A549 (cell line): ENCODE data around the gene HEBP1. TPM values are rescaled to one million over a fixed set of nuclear protein-coding genes. Genes with fewer than 3 reads are reported as not detected.
A peak's percentile ranks its signal among the peaks of the same experiment; 100 is the strongest.

Experiments used
- ATAC-seq, 2 experiments: fragments of 200-7000 bp in 1 of 2; fragments of >200 bp in 1 of 2; cut with Nextera tagmentation in 1 of 2; cut with Tn5 transposase in 1 of 2; 3 replicates each; pipeline versions ENCODE4 v1.8.0 to v1.9.1; 2018 to 2020; ENCODE audit warnings: mild to moderate bottlenecking in 1 of 2, moderate library complexity in 1 of 2
- CTCF ChIA-PET: fragments of 300-600 bp; sonication (Branson Sonifier 250); formaldehyde crosslinking; extraction: SDS; loops from one replicate; lab custom pipeline; 2021; ENCODE audit warnings: antibody characterized with exemption, inconsistent platforms; lab: Yijun Ruan, JAX
- POLR2A ChIA-PET: fragments of 350-600 bp; formaldehyde crosslinking; extraction: SDS; loops from one replicate; lab custom pipeline; 2021; ENCODE audit warnings: antibody characterized with exemption, inconsistent platforms; lab: Yijun Ruan, JAX
- DNase-seq, 2 experiments: peaks; one replicate each; pipeline versions ENCODE4 v3.0.0 to v3.0.0-alpha.2; 2011 to 2016; ENCODE audit warnings: low read depth in 1 of 2, low spot score in 1 of 2
- FAIRE-seq: peaks from 2 replicates; lab custom pipeline; 2011; peaks lifted over from hg19 to GRCh38; lab: Jason Lieb, UNC
- H3K27ac ChIP-seq, 2 experiments: fragments of >200 bp; sonication (Bioruptor Twin); formaldehyde crosslinking; 3 replicates each; pipeline ENCODE4 v1.5.1; 2016 to 2017
- H3K4me1 ChIP-seq: fragments of >200 bp; sonication (Bioruptor Twin); formaldehyde crosslinking; 3 replicates; pipeline ENCODE4 v1.6.1; 2016
- H3K4me2 ChIP-seq: fragments of >200 bp; sonication (Bioruptor Twin); formaldehyde crosslinking; 3 replicates; pipeline ENCODE4 v1.6.1; 2016
- H3K4me3 ChIP-seq: fragments of >200 bp; sonication (Bioruptor Twin); formaldehyde crosslinking; 3 replicates; pipeline ENCODE4 v1.5.1; 2016
- H3K9me3 ChIP-seq: fragments of >200 bp; sonication (Bioruptor Twin); formaldehyde crosslinking; 3 replicates; pipeline ENCODE4 v1.6.1; 2016
- CBX2 ChIP-seq: fragments of 200-600 bp; sonication (generic); IDR thresholded peaks from 2 replicates; pipeline ENCODE4 v1.6.1; 2016; ENCODE audit warnings: low read depth, mild to moderate bottlenecking, borderline replicate concordance
- EHF ChIP-seq: fragments of 250-450 bp; sonication (Bioruptor Pico); IDR thresholded peaks from 2 replicates; pipeline ENCODE4 v1.5.0; 2020; ENCODE audit warnings: mild to moderate bottlenecking
- EP300 ChIP-seq, 2 experiments: fragments of >200 bp; sonication (Bioruptor Twin); formaldehyde crosslinking; IDR thresholded peaks; 2 replicates in 1 of 2; 3 replicates in 1 of 2; pipeline ENCODE4 v1.6.1; 2016 to 2017
- FOSL2 ChIP-seq, 2 experiments: fragments of 450-650 bp in 1 of 2; fragments of >200 bp in 1 of 2; sonication (Bioruptor Twin) in 1 of 2; formaldehyde crosslinking; IDR thresholded peaks; 2 replicates each; pipeline versions ENCODE4 v1.5.0 to v1.6.1; 2016 to 2020; ENCODE audit warnings: mild to moderate bottlenecking in 1 of 2, moderate library complexity in 1 of 2
- GATA3 ChIP-seq: IDR thresholded peaks from 2 replicates; pipeline ENCODE4 v1.6.1; 2012; ENCODE audit warnings: borderline replicate concordance
- HDAC2 ChIP-seq: fragments of 200-600 bp; sonication (generic); IDR thresholded peaks from 2 replicates; pipeline ENCODE4 v1.6.1; 2016
- JUN ChIP-seq, 2 experiments: fragments of >200 bp; sonication (Bioruptor Twin); formaldehyde crosslinking; IDR thresholded peaks; 2 replicates in 1 of 2; 3 replicates in 1 of 2; pipeline ENCODE4 v1.6.1; 2016 to 2017
- KDM5A ChIP-seq: fragments of 200-600 bp; sonication (generic); IDR thresholded peaks from 2 replicates; pipeline ENCODE4 v1.6.1; 2016; ENCODE audit warnings: antibody characterized with exemption, mild to moderate bottlenecking
- MAFK ChIP-seq: fragments of 450-650 bp; IDR thresholded peaks from 2 replicates; pipeline ENCODE4 v1.6.1; 2014; ENCODE audit not compliant: partially characterized antibody
- MAX ChIP-seq: IDR thresholded peaks from 2 replicates; pipeline ENCODE4 v1.6.1; 2012
- MAZ ChIP-seq: fragments of 150-350 bp; IDR thresholded peaks from 2 replicates; pipeline ENCODE4 v1.6.1; 2014; ENCODE audit warnings: antibody characterized with exemption, low read depth, low read length, borderline replicate concordance
- MYC ChIP-seq: IDR thresholded peaks from 2 replicates; pipeline ENCODE4 v1.6.1; 2012; ENCODE audit warnings: mild to moderate bottlenecking, inconsistent platforms, low read length, improper control_type of control experiment, borderline replicate concordance
- POLR2A ChIP-seq: IDR thresholded peaks from 2 replicates; pipeline ENCODE4 v1.6.1; 2012; ENCODE audit warnings: mild to moderate bottlenecking, low read length
- RARB ChIP-seq: fragments of 250-450 bp; sonication (Bioruptor Pico); IDR thresholded peaks from 2 replicates; pipeline ENCODE4 v1.8.0; 2021; ENCODE audit warnings: mild to moderate bottlenecking, moderate library complexity
- REST ChIP-seq: fragments of 200-600 bp; sonication (generic); IDR thresholded peaks from 2 replicates; pipeline ENCODE4 v1.6.1; 2016; ENCODE audit warnings: antibody characterized with exemption, mild to moderate bottlenecking, moderate library complexity
- TP53 ChIP-seq: fragments of 250-450 bp; sonication (Bioruptor Pico); IDR thresholded peaks from 2 replicates; pipeline ENCODE4 v1.5.0; 2021; ENCODE audit warnings: mild to moderate bottlenecking, moderate library complexity
- ZNF302 ChIP-seq: fragments of 250-450 bp; sonication (Bioruptor Pico); IDR thresholded peaks from 2 replicates; pipeline ENCODE4 v1.9.0; 2021; ENCODE audit warnings: inconsistent platforms, mild to moderate bottlenecking, moderate library complexity
- WGBS: methylation state at CpG from one replicate; pipeline ENCODE4 v1.1.6; 2017; ENCODE audit errors: missing lambda C conversion rate; 5-methylcytosine and 5-hydroxymethylcytosine counted together
- polyA minus RNA-seq: library from RNA; depleted of rRNA, polyadenylated mRNA; stranded (reverse); fragments of >200 nt; gene quantifications from 2 replicates; pipeline ENCODE4 v1.2.3, GENCODE V29; 2011; rRNA and poly(A)+ RNA removed
- polyA plus RNA-seq, 4 experiments: library from polyadenylated mRNA; depleted of rRNA in 3 of 4; stranded (reverse); fragments of >200 nt; fragmentation: RNase III in 1 of 4; extraction: RNeasy Plus Mini Kit Qiagen cat#74134 plus additional on column Dnase treatment in 1 of 4; gene quantifications; 2 replicates in 3 of 4; 3 replicates in 1 of 4; pipeline ENCODE4 v1.2.3, GENCODE V29; 2011 to 2017
- TF ChIP-seq, protein P1 (sequence below): fragments of >200 bp; sonication (Bioruptor Twin); formaldehyde crosslinking; IDR thresholded peaks from 3 replicates; pipeline ENCODE4 v1.6.1; 2016
- TF ChIP-seq, protein P2 (sequence below): IDR thresholded peaks from 2 replicates; pipeline ENCODE4 v1.6.1; 2012; ENCODE audit warnings: low read depth, borderline replicate concordance

HEBP1 gene, protein sequence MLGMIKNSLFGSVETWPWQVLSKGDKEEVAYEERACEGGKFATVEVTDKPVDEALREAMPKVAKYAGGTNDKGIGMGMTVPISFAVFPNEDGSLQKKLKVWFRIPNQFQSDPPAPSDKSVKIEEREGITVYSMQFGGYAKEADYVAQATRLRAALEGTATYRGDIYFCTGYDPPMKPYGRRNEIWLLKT
- polyA plus RNA-seq (2011; rRNA removed) (24.8 and 40.3 TPM in 2 replicates), polyA plus RNA-seq (2017; fragmentation: RNase III; extraction: RNeasy Plus Mini Kit Qiagen cat#74134 plus additional on column Dnase treatment) (47.5 to 49.3 TPM (median 48.9 TPM) in 3 replicates), polyA minus RNA-seq (32.5 and 34.3 TPM in 2 replicates)
- polyA plus RNA-seq (2012; cell fraction: cytosol; rRNA removed) = 31.0 and 31.8 TPM in 2 replicates
- 18.5 and 22.6 TPM in 2 replicates for polyA plus RNA-seq (2012; cell fraction: nucleus; rRNA removed)

DNA sequence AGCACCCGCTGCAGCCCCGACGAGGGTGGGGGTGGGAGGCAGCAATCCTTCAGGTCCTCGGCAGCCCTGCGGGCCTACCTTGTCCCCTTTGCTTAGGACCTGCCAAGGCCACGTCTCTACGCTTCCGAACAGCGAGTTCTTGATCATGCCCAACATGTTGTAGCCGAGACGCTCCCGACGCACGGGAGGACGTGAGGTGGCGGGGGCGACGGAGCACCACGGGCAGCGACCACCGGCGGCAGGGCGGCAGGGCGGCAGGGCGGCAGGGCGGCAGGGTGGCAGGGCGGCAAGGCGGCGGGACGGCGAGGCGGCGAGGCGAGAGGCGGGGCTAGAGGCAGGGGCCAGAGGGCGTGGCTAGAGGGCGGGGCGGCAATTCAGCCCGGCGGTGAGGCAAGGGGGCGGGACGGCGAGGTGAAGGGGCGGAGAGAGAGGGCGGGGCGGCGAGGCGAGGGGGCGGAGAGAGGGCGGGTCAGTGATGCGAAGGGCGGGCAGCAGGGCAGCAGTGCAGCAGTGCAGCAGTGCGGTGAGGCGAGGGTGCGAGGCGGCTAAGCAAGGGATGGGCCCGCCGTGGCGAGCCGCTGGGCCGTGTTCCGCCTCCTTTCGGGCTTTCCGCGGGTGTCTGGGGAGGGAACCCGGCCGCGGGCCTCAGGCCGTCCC is at the start of gene HEBP1:
TSS of gene HEBP1 (minus strand) at position 307 of the 657 bp plus-strand sequence. CDS start at position 156, 151 bp downstream.
- CTCF ChIA-PET = interaction anchor here (0.8 to 2.1 kb wide), 3 partner anchors 13 to 212 kb away, joined by 3 to 9 read pairs (median 3); no protein-coding TSS in a partner anchor
- FAIRE-seq (no peak), DNase-seq (peak; percentile 90 to 92), ATAC-seq (peak; percentile 84 to 90)
- WGBS = 3% methylated on average over 8 of the region's 69 CpGs
- peaks cover 15% of the 10 kb centered on the region for H3K4me1 ChIP-seq
- H3K27ac ChIP-seq = peak within 1 kb of the TSS; percentile 81 to 96
- TF ChIP-seq EHF = no peak
- TF ChIP-seq MAFK = no peak
- peak; percentile 98 for TF ChIP-seq POLR2A
- TF ChIP-seq, protein P1, sequence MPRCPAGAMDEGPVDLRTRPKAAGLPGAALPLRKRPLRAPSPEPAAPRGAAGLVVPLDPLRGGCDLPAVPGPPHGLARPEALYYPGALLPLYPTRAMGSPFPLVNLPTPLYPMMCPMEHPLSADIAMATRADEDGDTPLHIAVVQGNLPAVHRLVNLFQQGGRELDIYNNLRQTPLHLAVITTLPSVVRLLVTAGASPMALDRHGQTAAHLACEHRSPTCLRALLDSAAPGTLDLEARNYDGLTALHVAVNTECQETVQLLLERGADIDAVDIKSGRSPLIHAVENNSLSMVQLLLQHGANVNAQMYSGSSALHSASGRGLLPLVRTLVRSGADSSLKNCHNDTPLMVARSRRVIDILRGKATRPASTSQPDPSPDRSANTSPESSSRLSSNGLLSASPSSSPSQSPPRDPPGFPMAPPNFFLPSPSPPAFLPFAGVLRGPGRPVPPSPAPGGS = peak; percentile 81; the same call in 2 of the 3 replicates
- TF ChIP-seq JUN (IDR thresholded peaks at IDR 0.05) = peak in 1 of 2 experiments; percentile 91; a peak in 3 of 5 replicates
- TF ChIP-seq, protein P2, sequence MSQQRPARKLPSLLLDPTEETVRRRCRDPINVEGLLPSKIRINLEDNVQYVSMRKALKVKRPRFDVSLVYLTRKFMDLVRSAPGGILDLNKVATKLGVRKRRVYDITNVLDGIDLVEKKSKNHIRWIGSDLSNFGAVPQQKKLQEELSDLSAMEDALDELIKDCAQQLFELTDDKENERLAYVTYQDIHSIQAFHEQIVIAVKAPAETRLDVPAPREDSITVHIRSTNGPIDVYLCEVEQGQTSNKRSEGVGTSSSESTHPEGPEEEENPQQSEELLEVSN = peak; percentile 38
- no peak for TF ChIP-seq TP53 (CRISPR knock-in tag)
- peak; percentile 72 for TF ChIP-seq MAX
- TF ChIP-seq CBX2 = no peak
- H3K4me2 ChIP-seq = peak within 1 kb of the TSS; percentile 89
- POLR2A ChIA-PET = no interaction called here
- H3K9me3 ChIP-seq = no peaks in the 10 kb centered on the region
- H3K4me3 ChIP-seq = peak within 1 kb of the TSS; percentile 88

GRCh38 chr12:13049816-13050215 is 49.8 kb upstream of the HEBP1 start:
- FAIRE-seq (peak; percentile 63), ATAC-seq (no peak)

DNA sequence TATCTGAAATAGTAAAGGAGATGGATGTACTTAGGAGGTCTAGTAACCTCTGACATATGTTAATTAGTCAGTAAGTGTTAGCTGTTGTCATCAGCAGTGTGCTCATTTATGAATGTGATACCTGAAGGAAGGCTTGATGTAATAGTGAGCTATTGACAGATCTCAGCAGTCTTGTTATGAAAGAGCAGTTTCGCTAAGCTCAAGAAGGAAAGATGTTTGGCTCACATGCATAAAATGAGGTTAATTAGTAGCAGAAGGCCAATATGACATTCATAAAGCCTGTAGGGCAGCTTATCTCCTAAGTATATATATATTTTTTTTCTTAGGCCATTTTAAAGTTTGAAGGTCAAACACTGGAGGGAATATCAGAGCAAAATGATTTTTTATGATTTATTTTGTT is 46.9 kb upstream of the HEBP1 start:
- FAIRE-seq = no peak
- Histone ChIP-seq H3K4me3 (no peak overlapping the region), H3K4me2 (no peak overlapping the region), H3K27ac (no peak overlapping the region), H3K9me3 (no peaks in the 10 kb centered on the region), H3K4me1 (peaks cover 8% of the 10 kb centered on the region; the same call in 1 of the 3 replicates)
- ChIA-PET POLR2A (no interaction called here), CTCF (interaction anchor here (1.1 to 1.5 kb wide), 3 partner anchors 16 to 165 kb away, joined by 3 to 9 read pairs (median 3); no protein-coding TSS in a partner anchor)
- TF ChIP-seq RARB (CRISPR knock-in tag) = no peak
- no peak for TF ChIP-seq FOSL2 (IDR thresholded peaks at IDR 0.05)
- TF ChIP-seq FOSL2 (CRISPR knock-in tag; IDR thresholded peaks at IDR 0.05) = no peak
- no peak for TF ChIP-seq KDM5A
- TF ChIP-seq MAX = no peak
- TF ChIP-seq ZNF302 (CRISPR knock-in tag) = no peak
- TF ChIP-seq EP300 (IDR thresholded peaks at IDR 0.05) = no peak
- TF ChIP-seq GATA3 = no peak
- TF ChIP-seq HDAC2 = no peak
- no peak for TF ChIP-seq REST
- WGBS = 89% methylated on average over 1 of the region's 1 CpG
- no peak for ATAC-seq
- no peak for DNase-seq

More at GRCh38 chr12:13049816-13050215, 49.8 kb upstream of the HEBP1 start:
- H3K27ac ChIP-seq = no peak overlapping the region
- no peaks in the 10 kb centered on the region for H3K9me3 ChIP-seq
- DNase-seq = no peak
- ChIA-PET POLR2A (no interaction called here), CTCF (interaction anchor here (1.0 to 1.8 kb wide), 5 partner anchors 9 to 162 kb away, joined by 3 to 6 read pairs (median 4); no protein-coding TSS in a partner anchor)
- H3K4me1 ChIP-seq = peaks cover 8% of the 10 kb centered on the region; the same call in 1 of the 3 replicates
- TF ChIP-seq MYC (no peak), MAZ (no peak)
- WGBS = 78% methylated on average over 3 of the region's 3 CpGs
- no peak overlapping the region for H3K4me2 ChIP-seq
- no peak overlapping the region for H3K4me3 ChIP-seq
